ENCODE data around the gene ZNF365. TPM values are rescaled to one million over a fixed set of nuclear protein-coding genes. Genes with fewer than 3 reads are reported as not detected.

ZNF365 gene
- total RNA-seq, 4 donors from 2014 or later: 0.21 to 1.7 (median 1.5) TPM; not detected in 1

- Histone ChIP-seq H3K4me1 (no peaks in the 10 kb centered on the region), H3K36me3 (no peaks in the 10 kb centered on the region), H3K27ac (no peak overlapping the region), H3K9me3 (no peaks in the 10 kb centered on the region), H3K27me3 (no peaks in the 10 kb centered on the region), H3K4me3 (no peak overlapping the region)
- no peak for DNase-seq (ENCODE audit: low spot score in 2 of 2)
- TF ChIP-seq POLR2A (IDR thresholded peaks at IDR 0.05) (no peak), EP300 (IDR thresholded peaks at IDR 0.05) (no peak), CTCF (IDR thresholded peaks at IDR 0.05) (no peak)
- 88 to 94% methylated on average over 2 of the region's 2 CpGs for WGBS, 2 donors
These were observed 16.5 kb downstream of the ZNF365 start for GRCh38 chr10:62390497-62391176.

GRCh38 chr10:62393237-62393636 is 19.1 kb downstream of the ZNF365 start:
- Histone ChIP-seq H3K27ac (no peak overlapping the region), H3K4me1 (no peaks in the 10 kb centered on the region), H3K9me3 (no peaks in the 10 kb centered on the region), H3K36me3 (no peaks in the 10 kb centered on the region), H3K4me3 (no peak overlapping the region), H3K27me3 (no peaks in the 10 kb centered on the region)
- WGBS, 2 donors: 88 to 93% methylated on average over 4 of the region's 4 CpGs
- no peak for DNase-seq (ENCODE audit: low spot score in 2 of 2)
- TF ChIP-seq POLR2A (IDR thresholded peaks at IDR 0.05) (no peak), EP300 (IDR thresholded peaks at IDR 0.05) (no peak), CTCF (IDR thresholded peaks at IDR 0.05) (no peak)

- Histone ChIP-seq H3K27me3 (no peaks in the 10 kb centered on the region), H3K4me3 (no peak overlapping the region), H3K27ac (no peak overlapping the region), H3K4me1 (no peaks in the 10 kb centered on the region), H3K36me3 (no peaks in the 10 kb centered on the region), H3K9me3 (no peaks in the 10 kb centered on the region)
- no peak for TF ChIP-seq CTCF (IDR thresholded peaks at IDR 0.05)
- no peak for TF ChIP-seq EP300 (IDR thresholded peaks at IDR 0.05)
- no peak for TF ChIP-seq POLR2A (IDR thresholded peaks at IDR 0.05)
- no peak for DNase-seq (ENCODE audit: low spot score in 2 of 2)
- 57% methylated on average over 2 of the region's 2 CpGs for WGBS, 2 donors
These were observed 20.4 kb downstream of the ZNF365 start for GRCh38 chr10:62394556-62395018.

GRCh38 chr10:62395892-62396291 is 21.7 kb downstream of the ZNF365 start:
- Histone ChIP-seq H3K4me3 (no peak overlapping the region), H3K4me1 (no peaks in the 10 kb centered on the region), H3K36me3 (no peaks in the 10 kb centered on the region), H3K27me3 (no peaks in the 10 kb centered on the region), H3K9me3 (no peaks in the 10 kb centered on the region), H3K27ac (no peak overlapping the region)
- TF ChIP-seq POLR2A (IDR thresholded peaks at IDR 0.05) (no peak), CTCF (IDR thresholded peaks at IDR 0.05) (no peak), EP300 (IDR thresholded peaks at IDR 0.05) (no peak)
- 47 to 66% methylated on average over 1 of the region's 1 CpG for WGBS, 2 donors
- no peak for DNase-seq (ENCODE audit: low spot score in 2 of 2)

GRCh38 chr10:62396864-62397263 is 22.7 kb downstream of the ZNF365 start:
- TF ChIP-seq CTCF (IDR thresholded peaks at IDR 0.05): no peak
- TF ChIP-seq POLR2A (IDR thresholded peaks at IDR 0.05): no peak
- TF ChIP-seq EP300 (IDR thresholded peaks at IDR 0.05): no peak
- Histone ChIP-seq H3K36me3 (no peaks in the 10 kb centered on the region), H3K4me3 (no peak overlapping the region), H3K4me1 (no peaks in the 10 kb centered on the region), H3K9me3 (no peaks in the 10 kb centered on the region), H3K27me3 (no peaks in the 10 kb centered on the region), H3K27ac (no peak overlapping the region)
- DNase-seq (ENCODE audit: low spot score in 2 of 2): no peak
- WGBS, 2 donors: 81 to 88% methylated on average over 3 of the region's 3 CpGs

Measured in tibial nerve (tissue), 4 donors.